H1 (cell line): Measurements from ENCODE around the gene PRSS48. TPM values are rescaled to one million over a fixed set of nuclear protein-coding genes. Genes with fewer than 3 reads are reported as not detected.

ENCODE experiments used
- CTCF ChIA-PET: fragments of 300-600 bp; sonication (Branson Sonifier 250); formaldehyde crosslinking; loops from one replicate; lab custom pipeline; 2021; ENCODE audit not compliant: partially characterized antibody; lab: Charles Lee
- POLR2A ChIA-PET: fragments of 300-600 bp; sonication (Branson Sonifier 250); formaldehyde crosslinking; loops from one replicate; lab custom pipeline; 2021; ENCODE audit warnings: inconsistent platforms; ENCODE audit not compliant: partially characterized antibody; lab: Charles Lee
- DNase-seq, 2 experiments: peaks; one replicate each; pipeline versions ENCODE4 v3.0.0 to v3.0.0-alpha.2; 2010 to 2022; ENCODE audit warnings: low spot score in 2 of 2, low read depth in 1 of 2, mixed read lengths in 1 of 2
- FAIRE-seq: peaks from 2 replicates; lab custom pipeline; 2011; peaks lifted over from hg19 to GRCh38; lab: Jason Lieb, UNC
- H2AFZ ChIP-seq: 2 replicates; pipeline ENCODE4 v1.8.1; 2012; ENCODE audit warnings: low read length, inconsistent platforms
- H2AK5ac ChIP-seq: 2 replicates; pipeline ENCODE4 v1.6.1; 2013; ENCODE audit warnings: low read depth, low read length
- H2BK120ac ChIP-seq: replicated peaks from 2 replicates; pipeline ENCODE3; 2013; ENCODE audit warnings: low read depth, low read length, inconsistent platforms
- H2BK12ac ChIP-seq: 2 replicates; pipeline ENCODE4 v1.6.1; 2013; ENCODE audit warnings: low read depth, low read length
- H2BK15ac ChIP-seq: 2 replicates; pipeline ENCODE4 v1.6.1; 2013; ENCODE audit warnings: low read length
- H2BK20ac ChIP-seq: 2 replicates; pipeline ENCODE4 v1.6.1; 2013; ENCODE audit warnings: low read length
- H2BK5ac ChIP-seq: 2 replicates; pipeline ENCODE4 v1.6.1; 2013; ENCODE audit warnings: low read depth, low read length
- H3K14ac ChIP-seq: 2 replicates; pipeline ENCODE4 v1.6.1; 2013; ENCODE audit warnings: inconsistent platforms; ENCODE audit not compliant: insufficient read length
- H3K18ac ChIP-seq: 2 replicates; pipeline ENCODE4 v1.6.1; 2013; ENCODE audit warnings: low read length; ENCODE audit errors: extremely low read depth
- H3K23ac ChIP-seq: 2 replicates; pipeline ENCODE4 v1.6.1; 2013; ENCODE audit warnings: inconsistent platforms; ENCODE audit not compliant: insufficient read length
- H3K23me2 ChIP-seq: 2 replicates; pipeline ENCODE4 v1.6.1; 2013; ENCODE audit warnings: low read depth, low read length
- H3K27ac ChIP-seq: 2 replicates; pipeline ENCODE4 v1.6.1; 2011; ENCODE audit warnings: low read depth, low read length, inconsistent platforms
- H3K27me3 ChIP-seq, 4 experiments: replicated peaks in 1 of 4; 1 replicate in 1 of 4; 2 replicates in 3 of 4; pipeline versions ENCODE4 v1.6.1 to v1.8.1; 2011 to 2013; ENCODE audit warnings: low read length in 3 of 4, mild to moderate bottlenecking in 3 of 4, inconsistent platforms in 2 of 4, mixed read lengths in 2 of 4, moderate library complexity in 1 of 4; ENCODE audit not compliant: control insufficient read depth in 3 of 4, insufficient read depth in 3 of 4; ENCODE audit errors: extremely low read depth in 1 of 4
- H3K36me3 ChIP-seq, 4 experiments: 2 replicates each; pipeline versions ENCODE4 v1.6.1 to v1.8.1; 2011 to 2013; ENCODE audit warnings: mild to moderate bottlenecking in 4 of 4, low read length in 3 of 4, moderate library complexity in 2 of 4, control low read depth in 1 of 4, inconsistent platforms in 1 of 4; ENCODE audit not compliant: insufficient read depth in 4 of 4, control insufficient read depth in 2 of 4
- H3K4ac ChIP-seq: replicated peaks from 2 replicates; pipeline ENCODE3; 2013; ENCODE audit warnings: low read length, low read depth, mixed read lengths, inconsistent platforms; ENCODE audit not compliant: insufficient read length
- H3K4me1 ChIP-seq, 4 experiments: replicated peaks in 1 of 4; 1 replicate in 1 of 4; 2 replicates in 3 of 4; pipeline versions ENCODE4 v1.6.1 to v1.8.1; 2011 to 2013; ENCODE audit warnings: low read length in 3 of 4, inconsistent platforms in 2 of 4, mixed read lengths in 1 of 4; ENCODE audit not compliant: insufficient read depth in 4 of 4, control insufficient read depth in 3 of 4
- H3K4me2 ChIP-seq, 2 experiments: 2 replicates each; pipeline versions ENCODE4 v1.6.1 to v1.8.1; 2011 to 2013; ENCODE audit warnings: low read depth in 2 of 2, low read length in 2 of 2, control low read depth in 1 of 2, inconsistent platforms in 1 of 2, mild to moderate bottlenecking in 1 of 2; ENCODE audit not compliant: insufficient read depth in 1 of 2
- H3K4me3 ChIP-seq, 4 experiments: fragments of 200-600, 300-600 bp in 1 of 4; sonication (generic), shearing (Covaris generic), sonication (Bioruptor Twin) in 1 of 4; 2 replicates each; pipeline versions ENCODE4 v1.5.1 to v1.8.1; 2011 to 2016; ENCODE audit warnings: low read length in 4 of 4, low read depth in 3 of 4, control low read depth in 2 of 4, inconsistent platforms in 2 of 4, mild to moderate bottlenecking in 2 of 4, mixed read lengths in 1 of 4, moderate library complexity in 1 of 4; ENCODE audit not compliant: insufficient read depth in 2 of 4; ENCODE audit errors: extremely low read depth in 1 of 4
- H3K56ac ChIP-seq: replicated peaks from 2 replicates; pipeline ENCODE3; 2013; ENCODE audit warnings: low read depth, mild to moderate bottlenecking, mixed read lengths, low read length, inconsistent platforms; ENCODE audit not compliant: insufficient read length
- H3K79me1 ChIP-seq: 2 replicates; pipeline ENCODE4 v1.6.1; 2013; ENCODE audit warnings: low read depth, low read length, control low read depth
- H3K79me2 ChIP-seq, 2 experiments: 2 replicates each; pipeline versions ENCODE4 v1.6.1 to v1.8.1; 2012 to 2013; ENCODE audit warnings: low read length in 2 of 2, mild to moderate bottlenecking in 2 of 2, inconsistent platforms in 1 of 2; ENCODE audit not compliant: insufficient read depth in 2 of 2, control insufficient read depth in 1 of 2
- H3K9ac ChIP-seq, 4 experiments: replicated peaks in 1 of 4; 1 replicate in 1 of 4; 2 replicates in 3 of 4; pipeline versions ENCODE4 v1.6.1 to v1.8.1; 2011 to 2013; ENCODE audit warnings: low read depth in 3 of 4, low read length in 3 of 4, control low read depth in 2 of 4, mild to moderate bottlenecking in 2 of 4, moderate library complexity in 2 of 4, inconsistent platforms in 1 of 4; ENCODE audit errors: extremely low read depth in 1 of 4
- H3K9me3 ChIP-seq, 2 experiments: 2 replicates each; pipeline versions ENCODE4 v1.6.1 to v1.8.1; 2012 to 2013; ENCODE audit warnings: mild to moderate bottlenecking in 2 of 2, moderate library complexity in 2 of 2, control low read depth in 1 of 2, inconsistent platforms in 1 of 2, low read depth in 1 of 2, low read length in 1 of 2, mixed read lengths in 1 of 2; ENCODE audit not compliant: insufficient read depth in 2 of 2
- H4K20me1 ChIP-seq, 2 experiments: replicated peaks in 1 of 2; 2 replicates each; pipeline versions ENCODE3 to v1.8.1; 2011 to 2013; ENCODE audit warnings: inconsistent platforms in 2 of 2, low read length in 2 of 2, mild to moderate bottlenecking in 1 of 2; ENCODE audit not compliant: insufficient read depth in 2 of 2, control insufficient read depth in 1 of 2
- H4K5ac ChIP-seq: 2 replicates; pipeline ENCODE4 v1.6.1; 2013; ENCODE audit warnings: low read length, low read depth, mixed read lengths, inconsistent platforms; ENCODE audit not compliant: insufficient read length
- H4K8ac ChIP-seq: 2 replicates; pipeline ENCODE4 v1.8.0; 2013; ENCODE audit warnings: mild to moderate bottlenecking, moderate library complexity, low read length, inconsistent platforms; ENCODE audit not compliant: insufficient read depth; ENCODE audit errors: extremely low read depth
- H4K91ac ChIP-seq: replicated peaks from 2 replicates; pipeline ENCODE3; 2013; ENCODE audit warnings: low read length, mixed read lengths, inconsistent platforms; ENCODE audit not compliant: insufficient read length
- CTBP2 ChIP-seq: IDR thresholded peaks from 2 replicates; pipeline ENCODE4 v1.7.0; 2011; ENCODE audit warnings: borderline replicate concordance, mild to moderate bottlenecking, moderate library complexity, mixed read lengths, low read length; ENCODE audit not compliant: insufficient read depth, insufficient read length
- KDM1A ChIP-seq: fragments of 200-600, 300-600 bp; sonication (generic); IDR thresholded peaks from 2 replicates; pipeline ENCODE4 v1.7.1; 2016; ENCODE audit warnings: mild to moderate bottlenecking, low read length, borderline replicate concordance
- WGBS, 2 experiments: shearing (Covaris generic) in 1 of 2; methylation state at CpG; one replicate each; pipeline versions ENCODE4 v1.1.6 to v1.1.7; 2013 to 2015; ENCODE audit warnings: low lambda C conversion rate in 2 of 2, mixed read lengths in 2 of 2, inconsistent platforms in 1 of 2, low coverage in 1 of 2, missing lambda C conversion rate in 1 of 2; ENCODE audit not compliant: insufficient replicate concordance in 2 of 2, insufficient coverage in 1 of 2, insufficient read length in 1 of 2; ENCODE audit errors: extremely low coverage in 1 of 2, missing lambda C conversion rate in 1 of 2; 5-methylcytosine and 5-hydroxymethylcytosine counted together
- polyA plus RNA-seq, 7 experiments: library from polyadenylated mRNA; depleted of rRNA in 3 of 7; stranded (reverse) in 5 of 7; unstranded in 2 of 7; fragments of >200 nt in 5 of 7; fragments of 200-250 nt in 2 of 7; gene quantifications; 1 replicate in 5 of 7; 2 replicates in 1 of 7; 4 replicates in 1 of 7; pipeline versions ENCODE4 v1.2.1 to v1.2.3, GENCODE V29; 2011 to 2013; ENCODE audit warnings: missing spikeins in 2 of 7, mixed read lengths in 2 of 7
- total RNA-seq: library from RNA; stranded (reverse); fragmentation: NEBNext Ultra II Directional; extraction: Animal tissue kit (Norgen Biotek cat#: 25700); gene quantifications from 2 replicates; pipeline ENCODE4 v1.2.1, GENCODE V29; 2021

The PRSS48 gene
- total and polyA plus RNA-seq, 2 of the 8 experiments (the other 6 are each of a cell fraction or from before 2014, with no cell fraction given), result not detected

DNA sequence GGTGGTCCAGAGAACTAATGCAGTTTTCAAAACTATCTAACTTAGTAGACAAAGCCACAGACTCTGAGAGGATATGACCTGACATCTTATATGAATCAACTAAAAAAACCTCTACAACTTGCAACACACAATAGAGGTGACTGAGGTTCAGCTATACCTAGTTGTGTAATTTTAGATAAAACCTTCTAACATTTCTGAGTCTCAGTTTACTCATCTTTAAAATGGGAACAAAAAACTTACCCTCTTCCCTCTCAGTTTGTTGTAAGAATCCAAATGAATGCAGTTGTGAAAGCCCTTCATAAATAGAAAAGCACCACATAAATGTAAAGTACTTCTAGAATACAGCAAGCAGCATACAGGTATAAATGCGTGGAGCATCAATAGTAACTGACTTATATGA is 42.5 kb downstream of the PRSS48 start:
- no peak overlapping the region for H3K14ac ChIP-seq
- H3K23me2 ChIP-seq, result 0 out of 2 replicates have a peak, but pooled peaks cover 3% of the 10 kb centered on the region
- no peak overlapping the region for H3K4me3 ChIP-seq
- H3K36me3 ChIP-seq, result no peaks in the 10 kb centered on the region; a peak in 1 of 8 replicates
- TF ChIP-seq KDM1A, result peak; percentile 60; the same call in 1 of the 2 replicates
- no peak for TF ChIP-seq CTBP2
- no peak overlapping the region for H3K4me2 ChIP-seq
- H2BK120ac ChIP-seq, result no peak overlapping the region
- no peak overlapping the region for H3K23ac ChIP-seq
- no peak overlapping the region for H2AK5ac ChIP-seq
- H3K79me2 ChIP-seq, result peaks cover 5 to 93% of the 10 kb centered on the region in 2 experiments; a peak in 3 of 4 replicates
- H2BK12ac ChIP-seq, result no peak overlapping the region
- no peak overlapping the region for H2BK15ac ChIP-seq
- H3K9ac ChIP-seq, result no peak overlapping the region
- H3K18ac ChIP-seq, result no peak overlapping the region
- H2BK20ac ChIP-seq, result no peak overlapping the region
- H3K4me1 ChIP-seq, result peaks cover 0 to 11% (median 4%) of the 10 kb centered on the region in 4 experiments; a peak in 4 of 7 replicates
- no peaks in the 10 kb centered on the region for H3K27me3 ChIP-seq
- H4K8ac ChIP-seq, result no peak overlapping the region
- no peak overlapping the region for H2AFZ ChIP-seq
- no peaks in the 10 kb centered on the region for H3K9me3 ChIP-seq
- H4K91ac ChIP-seq, result no peak overlapping the region
- peaks cover 4% of the 10 kb centered on the region; the same call in 1 of the 2 replicates for H3K79me1 ChIP-seq
- H3K56ac ChIP-seq, result no peak overlapping the region
- no peak for FAIRE-seq
- no peak overlapping the region for H3K4ac ChIP-seq
- no peak overlapping the region for H2BK5ac ChIP-seq
- ChIA-PET POLR2A (interaction anchor here (1.2 to 1.3 kb wide), 2 partner anchors 15 to 89 kb away, joined by 4 read pairs; partner anchors contain the start of gene FHIP1A), CTCF (interaction anchor here (1.0 to 1.7 kb wide), 2 partner anchors 37 to 44 kb away, joined by 3 to 4 read pairs; no protein-coding TSS in a partner anchor)
- no peak overlapping the region for H3K27ac ChIP-seq
- DNase-seq, result no peak
- no peak overlapping the region for H4K5ac ChIP-seq
- 88% methylated on average over 1 of the region's 1 CpG; no CpG with 5 or more reads in 1 of the 2 experiments for WGBS, 2 experiments
- H4K20me1 ChIP-seq, result peaks cover 0 to 3% of the 10 kb centered on the region in 2 experiments
